ENCODE measurements around the gene NUDT4B. TPM values are rescaled to one million over a fixed set of nuclear protein-coding genes. Genes with fewer than 3 reads are reported as not detected.
"Not testable (repeated sequence)": the region's sequence is repeated elsewhere in the genome, so short reads cannot be mapped to it uniquely, and the experiment has no call there.

NUDT4B gene
- polyA plus RNA-seq, 3 donors = 7.7 to 17.4 (median 8.4) TPM

- H3K4me3 ChIP-seq (replicated peaks in 1 of 3; ENCODE audit: low read depth in 2 of 3, low read length in 3 of 3); H3K79me2 ChIP-seq (ENCODE audit: insufficient read depth, low read length); H3K36me3 ChIP-seq (replicated peaks in 1 of 2; ENCODE audit: control insufficient read depth in 1 of 2, insufficient read depth in 2 of 2, low read length in 2 of 2); H3K4me1 ChIP-seq (ENCODE audit: control insufficient read depth in 1 of 2, insufficient read depth in 2 of 2, low read length in 2 of 2); H3K4me1 Mint-ChIP-seq; H3K36me3 Mint-ChIP-seq; H3K4me2 ChIP-seq (replicated peaks; ENCODE audit: extremely low read depth, low read length, poor library complexity, severe bottlenecking); H3K27me3 Mint-ChIP-seq (ENCODE audit: low read depth in 3 of 3); H3K4me3 Mint-ChIP-seq; H3K9me3 Mint-ChIP-seq; H3K27ac ChIP-seq (ENCODE audit: low read depth in 1 of 2, low read length in 2 of 2); H3K9me3 ChIP-seq (replicated peaks in 1 of 2; ENCODE audit: control insufficient read depth in 1 of 2, insufficient read depth in 1 of 2, low read length in 2 of 2); H4K20me1 ChIP-seq (ENCODE audit: insufficient read depth, low read length); H3K27ac Mint-ChIP-seq; H3K27me3 ChIP-seq (ENCODE audit: control insufficient read depth in 2 of 2, insufficient read depth in 2 of 2, low read length in 2 of 2); DNase-seq; intact Hi-C loops (cut with micrococcal nuclease); H2AFZ ChIP-seq (ENCODE audit: insufficient read depth, low read depth, low read length, poor library complexity, severe bottlenecking); H3K9ac ChIP-seq (ENCODE audit: insufficient read depth, low read length, poor library complexity, severe bottlenecking): not testable (repeated sequence)
- WGBS (ENCODE audit: insufficient coverage) = no CpG with 5 or more reads among the region's 1 CpG
Measured at GRCh38 chr1:148735538-148735937, 13.0 kb upstream of the NUDT4B start.

- H3K4me3 Mint-ChIP-seq; H3K79me2 ChIP-seq (ENCODE audit: insufficient read depth, low read length); H3K4me1 ChIP-seq (ENCODE audit: control insufficient read depth in 1 of 2, insufficient read depth in 2 of 2, low read length in 2 of 2); H3K4me3 ChIP-seq (replicated peaks in 1 of 3; ENCODE audit: low read depth in 2 of 3, low read length in 3 of 3); H3K9ac ChIP-seq (ENCODE audit: insufficient read depth, low read length, poor library complexity, severe bottlenecking); H3K9me3 Mint-ChIP-seq; intact Hi-C loops (cut with micrococcal nuclease); H3K4me2 ChIP-seq (replicated peaks; ENCODE audit: extremely low read depth, low read length, poor library complexity, severe bottlenecking); H3K27me3 Mint-ChIP-seq (ENCODE audit: low read depth in 3 of 3); H4K20me1 ChIP-seq (ENCODE audit: insufficient read depth, low read length); H3K36me3 Mint-ChIP-seq; H3K4me1 Mint-ChIP-seq; H3K27ac ChIP-seq (ENCODE audit: low read depth in 1 of 2, low read length in 2 of 2); H2AFZ ChIP-seq (ENCODE audit: insufficient read depth, low read depth, low read length, poor library complexity, severe bottlenecking); H3K9me3 ChIP-seq (replicated peaks in 1 of 2; ENCODE audit: control insufficient read depth in 1 of 2, insufficient read depth in 1 of 2, low read length in 2 of 2); DNase-seq; H3K27ac Mint-ChIP-seq; H3K27me3 ChIP-seq (ENCODE audit: control insufficient read depth in 2 of 2, insufficient read depth in 2 of 2, low read length in 2 of 2); H3K36me3 ChIP-seq (replicated peaks in 1 of 2; ENCODE audit: control insufficient read depth in 1 of 2, insufficient read depth in 2 of 2, low read length in 2 of 2): not testable (repeated sequence)
- WGBS (ENCODE audit: insufficient coverage) = no CpG with 5 or more reads among the region's 6 CpGs
Measured at GRCh38 chr1:148738667-148739066, 9.9 kb upstream of the NUDT4B start.

GRCh38 chr1:148743200-148743599 lies 5.4 kb upstream of the NUDT4B start:
- H3K9me3 Mint-ChIP-seq; H3K4me3 ChIP-seq (replicated peaks in 1 of 3; ENCODE audit: low read depth in 2 of 3, low read length in 3 of 3); H3K4me1 ChIP-seq (ENCODE audit: control insufficient read depth in 1 of 2, insufficient read depth in 2 of 2, low read length in 2 of 2); H3K27ac ChIP-seq (ENCODE audit: low read depth in 1 of 2, low read length in 2 of 2); intact Hi-C loops (cut with micrococcal nuclease); H3K27me3 ChIP-seq (ENCODE audit: control insufficient read depth in 2 of 2, insufficient read depth in 2 of 2, low read length in 2 of 2); H3K36me3 Mint-ChIP-seq; DNase-seq; H3K27me3 Mint-ChIP-seq (ENCODE audit: low read depth in 3 of 3); H3K27ac Mint-ChIP-seq; H3K79me2 ChIP-seq (ENCODE audit: insufficient read depth, low read length); H3K4me2 ChIP-seq (replicated peaks; ENCODE audit: extremely low read depth, low read length, poor library complexity, severe bottlenecking); H3K36me3 ChIP-seq (replicated peaks in 1 of 2; ENCODE audit: control insufficient read depth in 1 of 2, insufficient read depth in 2 of 2, low read length in 2 of 2); H3K9ac ChIP-seq (ENCODE audit: insufficient read depth, low read length, poor library complexity, severe bottlenecking); H4K20me1 ChIP-seq (ENCODE audit: insufficient read depth, low read length); H3K9me3 ChIP-seq (replicated peaks in 1 of 2; ENCODE audit: control insufficient read depth in 1 of 2, insufficient read depth in 1 of 2, low read length in 2 of 2); H3K4me3 Mint-ChIP-seq; H3K4me1 Mint-ChIP-seq; H2AFZ ChIP-seq (ENCODE audit: insufficient read depth, low read depth, low read length, poor library complexity, severe bottlenecking): not testable (repeated sequence)
- no CpG with 5 or more reads among the region's 4 CpGs for WGBS (ENCODE audit: insufficient coverage)

GRCh38 chr1:148743726-148744720 lies 4.6 kb upstream of the NUDT4B start:
- no CpG with 5 or more reads among the region's 9 CpGs for WGBS (ENCODE audit: insufficient coverage)
- not testable (repeated sequence) for H3K4me3 Mint-ChIP-seq

More at GRCh38 chr1:148743726-148744720, 4.6 kb upstream of the NUDT4B start:
- H4K20me1 ChIP-seq (ENCODE audit: insufficient read depth, low read length); H3K27me3 Mint-ChIP-seq (ENCODE audit: low read depth in 3 of 3); H3K79me2 ChIP-seq (ENCODE audit: insufficient read depth, low read length); H3K4me1 Mint-ChIP-seq; H3K27ac ChIP-seq (ENCODE audit: low read depth in 1 of 2, low read length in 2 of 2); H3K4me3 ChIP-seq (replicated peaks in 1 of 3; ENCODE audit: low read depth in 2 of 3, low read length in 3 of 3); H3K4me2 ChIP-seq (replicated peaks; ENCODE audit: extremely low read depth, low read length, poor library complexity, severe bottlenecking); H3K36me3 Mint-ChIP-seq; H3K27me3 ChIP-seq (ENCODE audit: control insufficient read depth in 2 of 2, insufficient read depth in 2 of 2, low read length in 2 of 2); H2AFZ ChIP-seq (ENCODE audit: insufficient read depth, low read depth, low read length, poor library complexity, severe bottlenecking); DNase-seq; H3K36me3 ChIP-seq (replicated peaks in 1 of 2; ENCODE audit: control insufficient read depth in 1 of 2, insufficient read depth in 2 of 2, low read length in 2 of 2); H3K9ac ChIP-seq (ENCODE audit: insufficient read depth, low read length, poor library complexity, severe bottlenecking); H3K9me3 Mint-ChIP-seq; intact Hi-C loops (cut with micrococcal nuclease); H3K27ac Mint-ChIP-seq; H3K4me1 ChIP-seq (ENCODE audit: control insufficient read depth in 1 of 2, insufficient read depth in 2 of 2, low read length in 2 of 2); H3K9me3 ChIP-seq (replicated peaks in 1 of 2; ENCODE audit: control insufficient read depth in 1 of 2, insufficient read depth in 1 of 2, low read length in 2 of 2): not testable (repeated sequence)

All from CD14-positive monocyte (primary cell).